Stomach (tissue), 4 donors: ENCODE results near the gene SLC2A10.

Experiments used
- CTCF ChIP-seq, 7 experiments: fragments of 450-650 bp in 4 of 7; fragments of 200-600 bp in 3 of 7; sonication (generic) in 3 of 7; IDR thresholded peaks; one replicate each; pipeline ENCODE4 v1.5.1; 2016 to 2019; ENCODE audit warnings: antibody characterized with exemption in 7 of 7, control low read depth in 2 of 7, mild to moderate bottlenecking in 1 of 7
- EP300 ChIP-seq: sonication (generic); formaldehyde crosslinking; IDR thresholded peaks from one replicate; pipeline ENCODE4 v1.6.1; 2017; ENCODE audit warnings: antibody characterized with exemption
- POLR2A ChIP-seq, 4 donors: fragments of 450-650 bp; IDR thresholded peaks; one replicate each; pipeline ENCODE4 v1.6.1; 2016; ENCODE audit warnings: antibody characterized with exemption in 4 of 4, control low read depth in 2 of 4, mild to moderate bottlenecking in 1 of 4, moderate library complexity in 1 of 4
- POLR2AphosphoS5 ChIP-seq, 3 donors: sonication (generic); formaldehyde crosslinking; IDR thresholded peaks; one replicate each; pipeline ENCODE4 v1.6.1; 2016; ENCODE audit warnings: antibody characterized with exemption in 3 of 3

GRCh38 chr20:46742669-46743045, 33.2 kb downstream of the SLC2A10 start:
- no peak for TF ChIP-seq CTCF (IDR thresholded peaks at IDR 0.05)
- no peak for TF ChIP-seq POLR2AphosphoS5 (IDR thresholded peaks at IDR 0.05)
- no peak for TF ChIP-seq POLR2A (IDR thresholded peaks at IDR 0.05)
- no peak for TF ChIP-seq EP300
